ENCODE results near the gene UFL1.

The UFL1 gene

GRCh38 chr6:96563853-96564252, 42.2 kb downstream of the UFL1 start:
- Histone ChIP-seq H3K4me2 (ENCODE audit: low read depth, low read length, poor library complexity, severe bottlenecking) (no peak overlapping the region), H3K9me3 (ENCODE audit: insufficient read depth, low read length) (no peaks in the 10 kb centered on the region), H3F3A (ENCODE audit: insufficient read depth) (no peaks in the 10 kb centered on the region), H2AFZ (ENCODE audit: low read depth, low read length, severe bottlenecking) (no peak overlapping the region), H4K20me1 (ENCODE audit: low read depth, low read length) (no peaks in the 10 kb centered on the region), H3K9me2 (replicated peaks; ENCODE audit: insufficient read depth, low read length) (no peaks in the 10 kb centered on the region), H3K9ac (ENCODE audit: low read length) (no peak overlapping the region), H3K27ac (ENCODE audit: low read depth, low read length) (no peak overlapping the region), H3K36me3 (ENCODE audit: low read length) (no peaks in the 10 kb centered on the region), H3K79me2 (ENCODE audit: insufficient read depth, low read length) (no peaks in the 10 kb centered on the region), H3K27me3 (ENCODE audit: low read length) (no peaks in the 10 kb centered on the region), H3K4me3 (ENCODE audit: insufficient read depth, low read length, poor library complexity, severe bottlenecking) (no peak overlapping the region)
- TF ChIP-seq EZH2phosphoT487 (conservative IDR thresholded peaks at IDR 0.05; ENCODE audit: low read length) (no peak), CTCF (IDR thresholded peaks at IDR 0.05; ENCODE audit: insufficient read depth, low read length, poor library complexity, severe bottlenecking) (no peak)

GRCh38 chr6:96570053-96570452, 48.4 kb downstream of the UFL1 start:
- Histone ChIP-seq H3K79me2 (ENCODE audit: insufficient read depth, low read length) (no peaks in the 10 kb centered on the region), H2AFZ (ENCODE audit: low read depth, low read length, severe bottlenecking) (no peak overlapping the region), H3K9me2 (replicated peaks; ENCODE audit: insufficient read depth, low read length) (no peaks in the 10 kb centered on the region), H3K9me3 (ENCODE audit: insufficient read depth, low read length) (peaks cover 10% of the 10 kb centered on the region; the same call in 1 of the 2 replicates), H4K20me1 (ENCODE audit: low read depth, low read length) (no peaks in the 10 kb centered on the region), H3K4me2 (ENCODE audit: low read depth, low read length, poor library complexity, severe bottlenecking) (no peak overlapping the region), H3K27me3 (ENCODE audit: low read length) (no peaks in the 10 kb centered on the region), H3K4me3 (ENCODE audit: insufficient read depth, low read length, poor library complexity, severe bottlenecking) (no peak overlapping the region), H3K36me3 (ENCODE audit: low read length) (no peaks in the 10 kb centered on the region), H3K9ac (ENCODE audit: low read length) (no peak overlapping the region), H3K27ac (ENCODE audit: low read depth, low read length) (no peak overlapping the region), H3F3A (ENCODE audit: insufficient read depth) (no peaks in the 10 kb centered on the region)
- TF ChIP-seq CTCF (IDR thresholded peaks at IDR 0.05; ENCODE audit: insufficient read depth, low read length, poor library complexity, severe bottlenecking) (no peak), EZH2phosphoT487 (conservative IDR thresholded peaks at IDR 0.05; ENCODE audit: low read length) (no peak)

GRCh38 chr6:96571551-96571950, 49.9 kb downstream of the UFL1 start:
- Histone ChIP-seq H3K4me3 (ENCODE audit: insufficient read depth, low read length, poor library complexity, severe bottlenecking) (no peak overlapping the region), H3K36me3 (ENCODE audit: low read length) (no peaks in the 10 kb centered on the region), H3K4me2 (ENCODE audit: low read depth, low read length, poor library complexity, severe bottlenecking) (no peak overlapping the region), H3K27me3 (ENCODE audit: low read length) (no peaks in the 10 kb centered on the region), H3K9me3 (ENCODE audit: insufficient read depth, low read length) (peaks cover 10% of the 10 kb centered on the region; the same call in 1 of the 2 replicates), H4K20me1 (ENCODE audit: low read depth, low read length) (no peaks in the 10 kb centered on the region), H2AFZ (ENCODE audit: low read depth, low read length, severe bottlenecking) (no peak overlapping the region), H3K9me2 (replicated peaks; ENCODE audit: insufficient read depth, low read length) (no peaks in the 10 kb centered on the region), H3K27ac (ENCODE audit: low read depth, low read length) (no peak overlapping the region), H3F3A (ENCODE audit: insufficient read depth) (no peaks in the 10 kb centered on the region), H3K79me2 (ENCODE audit: insufficient read depth, low read length) (no peaks in the 10 kb centered on the region), H3K9ac (ENCODE audit: low read length) (no peak overlapping the region)
- TF ChIP-seq EZH2phosphoT487 (conservative IDR thresholded peaks at IDR 0.05; ENCODE audit: low read length) (no peak), CTCF (IDR thresholded peaks at IDR 0.05; ENCODE audit: insufficient read depth, low read length, poor library complexity, severe bottlenecking) (no peak)

All from SU-DHL-6 (cell line).